HG03575 (cell line): Measurements from ENCODE around the gene TMEM253.

Source experiments
- ATAC-seq: cut with Tn5 transposase; IDR thresholded peaks from one replicate; pipeline ENCODE4 v1.9.1; 2021; ENCODE audit not compliant: unreplicated experiment, insufficient number of reproducible peaks, low FRiP score; ENCODE audit errors: extremely low read depth

Gene TMEM253

DNA sequence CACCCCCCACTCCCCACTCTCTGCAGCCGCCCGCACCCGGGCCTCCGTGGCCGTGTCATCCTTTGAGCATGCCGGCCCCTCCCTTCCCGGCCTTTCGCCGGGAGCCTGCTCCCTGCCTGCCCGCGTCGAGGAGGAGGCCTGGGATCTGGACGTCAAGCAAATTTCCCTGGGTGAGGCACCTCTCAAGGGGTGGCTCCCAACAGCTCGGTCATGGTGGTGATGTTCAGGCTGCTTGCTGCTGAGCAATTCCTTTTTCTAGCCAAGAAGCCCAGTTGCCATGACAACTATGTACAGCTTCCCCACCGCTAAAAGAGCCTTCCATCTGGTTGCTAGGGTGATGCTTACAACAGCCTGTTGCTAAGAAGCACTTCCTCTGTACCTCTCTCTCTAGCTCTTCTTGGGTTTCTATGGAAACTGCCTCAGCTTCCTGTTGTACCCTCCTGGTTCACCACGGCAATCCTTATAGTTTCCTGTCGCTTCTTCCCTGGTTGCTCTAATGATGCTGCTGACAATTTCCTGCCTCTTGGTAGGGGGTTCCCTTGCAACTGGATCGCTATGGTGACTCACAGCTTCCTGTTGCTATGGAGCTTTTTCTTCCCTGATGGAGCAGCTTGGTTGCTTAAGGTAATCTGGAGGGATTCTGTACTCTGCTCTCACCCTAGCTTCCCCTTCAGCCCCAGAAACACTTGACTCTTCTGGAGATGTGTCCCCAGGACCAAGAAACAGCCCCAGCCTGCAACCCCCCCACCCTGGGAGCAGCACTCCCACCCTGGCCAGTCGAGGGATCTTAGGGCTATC, 13.4 kb upstream of the TMEM253 start:
- no peak for ATAC-seq

DNA sequence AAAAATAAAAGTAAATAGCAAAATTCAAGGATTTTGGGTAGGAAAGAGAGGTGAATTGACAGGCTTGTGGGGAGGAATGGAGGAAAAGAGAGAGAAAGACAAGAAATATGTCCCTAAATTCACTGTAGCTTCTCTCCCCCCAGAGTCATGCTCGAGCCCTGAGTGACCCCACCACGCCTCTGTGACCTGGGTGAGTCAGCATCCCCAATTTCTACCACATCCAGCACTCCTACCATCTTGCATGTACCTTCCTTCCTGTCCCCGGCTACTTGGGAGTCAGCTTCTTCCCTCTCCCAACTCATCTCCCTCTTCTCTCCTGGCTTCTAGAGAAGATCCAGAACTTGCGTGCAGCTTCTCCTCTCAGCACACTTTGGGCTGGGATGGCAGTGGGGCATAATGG, 12.2 kb upstream of the TMEM253 start:
- no peak for ATAC-seq

DNA sequence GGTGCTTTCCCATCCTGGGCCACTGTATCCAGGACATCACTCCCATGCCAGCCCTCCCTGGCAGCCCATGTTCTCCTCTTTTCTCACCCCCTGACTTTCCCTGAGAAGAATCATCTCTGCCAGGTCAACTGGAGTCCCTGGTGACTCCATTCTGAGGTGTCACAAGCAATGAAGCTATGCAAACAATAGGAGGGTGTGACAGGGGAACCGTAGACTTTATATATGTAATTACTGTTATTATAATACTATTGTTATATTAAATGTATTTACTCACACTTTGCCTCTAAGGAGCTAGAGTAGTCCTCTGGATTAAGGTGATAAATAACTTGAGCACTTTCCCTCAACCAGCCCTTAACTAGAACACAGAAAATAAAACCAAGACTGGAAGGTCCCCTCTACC, 11.6 kb upstream of the TMEM253 start:
- ATAC-seq = no peak

DNA sequence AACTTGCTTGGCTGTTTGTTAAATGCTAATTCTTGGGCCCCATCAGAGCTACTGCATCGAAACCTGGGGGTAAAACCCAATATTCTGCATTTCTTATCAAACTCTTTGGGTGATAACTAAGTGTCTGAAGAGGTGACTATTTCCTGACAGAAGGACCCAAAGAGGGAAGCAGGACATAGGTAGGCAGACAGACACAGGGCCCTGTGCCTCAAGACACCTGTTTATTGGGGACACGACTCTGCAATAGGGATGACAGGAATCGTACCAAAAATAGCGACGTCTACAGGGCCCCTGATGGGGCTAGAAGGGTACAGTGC, 11.0 kb upstream of the TMEM253 start:
- no peak for ATAC-seq

DNA sequence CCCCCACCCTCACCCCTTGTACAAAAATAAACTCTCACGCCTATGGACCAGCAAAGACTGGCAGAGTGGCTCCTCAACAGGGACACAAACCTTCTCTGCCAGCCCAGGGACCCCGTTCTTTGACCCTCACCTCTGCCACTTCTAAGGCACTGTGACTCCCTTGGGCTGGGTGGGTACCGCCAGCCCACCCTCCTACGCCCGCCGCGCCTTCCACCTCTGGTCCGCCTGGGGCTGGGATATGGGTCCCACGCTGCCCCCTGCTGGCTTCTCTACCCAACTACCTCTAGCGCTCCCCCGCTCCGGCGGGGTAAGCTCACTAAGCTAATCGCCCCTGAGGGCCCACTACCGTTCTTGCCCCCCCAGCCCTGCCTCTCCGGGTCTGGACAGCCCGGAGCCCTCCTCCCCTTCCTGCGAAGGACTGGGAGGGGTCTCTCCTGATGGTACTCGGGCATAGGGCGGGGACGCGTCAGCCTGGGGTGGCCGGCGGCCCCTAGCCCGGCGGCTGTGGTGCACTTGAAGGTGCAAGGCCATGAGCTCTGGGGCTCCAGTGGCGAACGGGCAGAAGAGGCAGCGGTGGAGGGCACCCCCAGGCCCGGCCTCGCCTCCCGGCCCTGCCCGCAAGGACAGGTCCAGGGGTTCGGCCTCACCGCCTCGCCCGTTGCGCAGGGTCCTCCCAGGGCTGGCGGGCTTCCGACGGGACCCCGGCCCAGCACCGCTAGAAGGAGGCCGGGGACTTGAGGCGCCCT, 10.5 kb upstream of the TMEM253 start:
- no peak for ATAC-seq

DNA sequence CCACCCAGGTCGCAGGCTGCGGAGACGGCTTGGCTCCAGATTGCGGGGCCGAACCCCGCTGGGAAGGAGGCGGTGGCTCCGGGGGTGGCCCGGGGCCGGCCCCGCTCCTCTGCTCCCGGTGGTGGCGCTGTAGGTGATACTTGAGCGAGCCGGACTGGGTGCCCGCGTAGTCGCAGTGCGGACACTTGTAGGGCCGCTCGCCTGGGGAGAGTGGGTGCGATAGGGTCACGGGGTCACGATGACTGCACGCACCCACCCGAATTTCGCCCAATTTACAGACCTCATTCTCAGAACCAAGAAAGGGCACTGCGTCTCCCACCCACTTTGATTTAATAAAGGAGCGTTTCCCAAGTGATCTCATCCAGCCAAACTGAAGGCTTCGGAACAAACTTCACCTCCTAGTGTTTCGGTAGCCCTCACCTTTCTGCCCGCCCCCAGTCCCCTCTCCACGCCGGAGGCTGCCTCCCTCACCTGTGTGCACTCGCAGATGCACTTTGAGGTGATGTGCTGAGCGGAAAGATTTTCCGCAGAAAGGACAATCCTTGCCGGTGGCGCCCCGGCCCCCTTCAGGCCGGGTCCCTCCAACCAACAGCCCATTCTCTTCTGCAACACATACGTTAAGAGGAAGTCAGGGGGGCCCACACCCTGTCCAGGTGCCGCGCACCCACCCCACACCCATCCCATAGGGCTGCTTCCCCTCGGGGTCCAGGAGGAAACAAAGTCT, 9.8 kb upstream of the TMEM253 start:
- no peak for ATAC-seq

DNA sequence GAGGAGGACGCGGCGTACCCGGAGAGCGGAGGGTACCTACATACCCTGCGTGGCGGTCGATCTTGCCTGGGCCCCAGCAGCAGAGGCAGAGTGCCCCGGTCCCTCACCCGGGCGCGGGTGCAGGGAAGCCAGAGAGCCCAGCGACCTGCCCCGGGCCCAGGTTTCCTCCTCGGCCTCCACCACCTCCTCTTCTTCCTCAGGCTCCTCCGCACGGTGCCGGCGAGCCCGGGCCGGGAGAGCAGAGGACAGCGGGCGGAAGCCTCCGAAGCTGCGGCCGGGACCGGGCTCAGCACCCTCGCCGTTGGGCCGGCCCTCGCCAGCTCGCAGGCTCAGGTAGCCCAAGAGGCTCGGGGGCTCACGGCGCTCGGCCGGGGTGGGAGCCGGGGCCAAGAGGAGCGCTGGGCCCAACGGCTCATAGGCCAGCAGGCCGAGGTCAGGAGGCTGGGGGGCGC, 9.0 kb upstream of the TMEM253 start:
- no peak for ATAC-seq

DNA sequence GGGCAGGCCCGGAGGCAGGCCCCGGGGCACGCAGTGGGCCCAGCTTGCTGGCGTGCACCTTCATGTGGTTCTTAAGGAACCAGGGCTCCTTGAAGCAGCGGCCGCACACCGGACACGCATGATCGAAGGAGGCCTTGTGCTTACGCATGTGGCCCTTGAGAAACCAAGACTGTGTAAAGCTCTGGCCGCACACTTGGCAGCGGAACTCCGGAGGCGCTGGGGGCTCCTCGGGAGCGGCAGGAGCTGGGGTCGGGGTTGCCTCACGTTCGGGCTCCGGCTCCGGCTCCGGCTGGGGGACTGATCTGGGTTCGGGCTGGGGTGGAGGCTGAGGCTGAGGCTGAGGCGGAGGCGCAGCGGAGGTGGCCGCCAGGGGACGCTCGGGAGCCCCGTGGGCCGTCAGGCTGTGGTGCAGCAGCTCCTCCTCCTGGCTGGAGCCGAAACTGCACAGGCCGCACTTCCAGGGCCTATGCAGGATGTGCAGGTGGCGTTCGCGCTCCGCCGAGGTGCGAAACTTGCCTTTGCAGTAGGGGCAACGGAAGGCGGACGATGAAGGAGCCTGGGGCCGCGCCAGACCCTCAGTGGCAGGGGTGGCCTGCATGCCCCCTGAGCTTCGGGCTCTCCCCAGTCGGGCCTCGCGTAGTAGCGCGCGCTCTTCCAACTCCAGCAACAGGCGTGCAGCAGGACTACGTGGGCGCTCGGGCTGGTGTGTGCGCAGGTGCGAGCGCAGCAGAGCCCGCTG, 8.4 kb upstream of the TMEM253 start:
- ATAC-seq = no peak

DNA sequence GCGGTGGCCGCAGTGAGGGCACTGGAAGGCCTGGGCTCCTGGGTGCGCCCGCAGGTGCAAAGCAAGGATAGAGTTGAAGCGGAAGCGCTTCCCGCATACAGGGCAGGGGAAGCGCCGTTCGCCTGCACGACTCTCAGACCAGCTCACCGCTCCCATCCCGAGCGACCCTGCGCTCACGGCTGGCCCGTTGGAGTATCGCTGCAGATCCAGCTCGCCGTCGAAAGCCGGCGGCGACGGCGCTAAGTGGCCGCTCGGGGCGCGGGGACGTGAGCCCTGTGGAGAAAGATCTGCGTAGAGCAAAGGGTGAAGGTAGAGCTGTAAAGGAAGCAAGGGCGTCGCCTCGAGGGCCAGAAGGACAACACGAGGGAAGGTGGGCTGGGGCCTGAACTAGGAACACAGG, 7.8 kb upstream of the TMEM253 start:
- ATAC-seq = no peak

DNA sequence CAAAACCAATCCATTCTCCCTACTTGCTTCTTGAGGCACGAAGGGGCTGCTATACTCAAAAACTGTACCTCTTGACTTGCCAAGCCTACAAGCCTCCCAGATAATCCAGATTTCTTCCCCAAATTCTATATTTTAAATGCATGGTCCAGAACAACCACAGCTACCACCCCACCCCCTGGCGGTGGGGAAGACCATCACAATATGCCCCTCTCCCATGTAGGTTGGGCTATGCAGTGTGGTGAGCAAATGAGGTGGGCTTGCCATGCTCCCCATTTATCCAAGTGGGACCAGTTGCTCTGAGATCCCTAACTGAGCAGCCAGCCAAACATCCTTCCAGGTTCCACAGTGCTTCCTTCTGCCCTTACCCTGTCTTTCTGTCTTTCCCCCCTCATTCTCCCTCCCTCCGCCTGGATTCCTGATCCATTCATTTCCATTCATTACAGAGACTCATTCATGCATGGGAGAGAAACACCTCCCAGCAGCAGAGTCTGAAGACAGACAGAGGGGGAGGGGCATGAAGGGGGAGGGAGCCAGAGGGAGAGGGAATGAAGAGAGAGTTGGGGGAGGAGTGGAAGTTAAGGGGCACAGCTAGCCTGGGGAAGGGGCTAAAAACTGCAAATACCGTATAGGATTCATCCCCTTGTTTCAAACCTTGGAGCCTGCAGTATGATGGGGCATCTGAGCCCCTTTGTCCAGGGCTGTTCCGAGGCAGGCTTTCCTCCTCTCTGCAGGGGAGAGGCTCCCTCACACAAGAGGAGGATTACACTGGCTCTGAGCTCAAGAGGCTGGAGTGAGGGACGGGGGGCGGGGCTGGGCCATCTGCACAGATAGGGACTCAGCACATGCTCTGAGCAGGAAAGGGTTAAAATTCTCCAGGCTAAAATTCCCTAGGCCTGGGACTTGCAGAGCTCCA, 6.8 kb upstream of the TMEM253 start:
- no peak for ATAC-seq

DNA sequence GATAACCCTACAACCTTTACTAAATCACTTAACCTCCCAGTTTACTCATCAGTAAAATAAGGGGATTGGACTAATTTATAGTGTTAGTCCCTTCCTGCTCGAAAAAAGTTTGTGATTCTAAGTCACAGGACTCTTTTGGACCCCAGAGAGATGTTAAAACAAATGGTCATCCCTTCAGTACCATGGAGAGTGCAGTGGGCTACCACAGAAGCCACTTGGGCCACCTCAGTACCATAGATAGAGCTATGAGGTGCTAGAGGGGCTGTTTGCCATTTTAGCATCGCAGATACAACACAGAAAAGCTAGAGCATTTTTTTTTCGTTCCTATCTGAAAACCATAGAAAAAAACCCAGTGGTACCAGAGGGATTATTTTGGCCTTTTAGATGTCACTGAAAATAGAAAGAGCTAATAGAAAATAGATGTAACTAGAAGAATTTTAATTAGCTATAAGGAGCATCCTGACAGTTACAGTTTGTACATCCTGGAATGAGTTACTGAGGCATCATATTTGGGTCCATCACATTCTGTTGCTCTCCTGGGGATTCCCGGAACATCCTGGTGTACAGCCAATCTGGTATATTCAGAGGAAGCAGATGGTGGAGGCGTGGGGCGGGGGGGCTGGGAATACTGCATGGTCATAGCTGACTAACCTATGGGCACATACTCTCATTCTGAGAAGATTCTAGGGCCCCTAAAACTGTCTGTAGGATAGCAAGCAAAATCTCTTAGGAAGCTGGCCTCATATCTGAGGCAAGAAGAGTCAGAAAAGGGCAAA, 5.2 kb upstream of the TMEM253 start:
- no peak for ATAC-seq

DNA sequence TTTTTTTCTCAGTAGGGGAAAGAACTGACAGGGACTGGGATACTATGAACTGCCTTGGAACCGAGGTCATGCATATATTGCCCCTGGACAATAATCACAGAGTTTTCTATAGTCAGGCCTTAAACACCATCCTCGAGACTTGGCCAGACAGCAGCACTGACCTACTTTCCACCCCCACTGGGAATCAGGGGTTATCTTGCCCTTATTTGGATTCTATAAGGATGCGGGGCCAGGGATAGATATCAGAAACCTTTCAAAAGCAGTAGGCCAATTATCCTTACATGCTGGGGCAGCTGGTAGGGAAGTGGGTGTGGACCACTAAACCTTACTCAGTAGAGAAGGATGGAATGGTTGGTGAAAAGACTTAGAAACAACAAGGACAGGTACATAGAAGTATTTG, 4.4 kb upstream of the TMEM253 start:
- ATAC-seq = no peak

DNA sequence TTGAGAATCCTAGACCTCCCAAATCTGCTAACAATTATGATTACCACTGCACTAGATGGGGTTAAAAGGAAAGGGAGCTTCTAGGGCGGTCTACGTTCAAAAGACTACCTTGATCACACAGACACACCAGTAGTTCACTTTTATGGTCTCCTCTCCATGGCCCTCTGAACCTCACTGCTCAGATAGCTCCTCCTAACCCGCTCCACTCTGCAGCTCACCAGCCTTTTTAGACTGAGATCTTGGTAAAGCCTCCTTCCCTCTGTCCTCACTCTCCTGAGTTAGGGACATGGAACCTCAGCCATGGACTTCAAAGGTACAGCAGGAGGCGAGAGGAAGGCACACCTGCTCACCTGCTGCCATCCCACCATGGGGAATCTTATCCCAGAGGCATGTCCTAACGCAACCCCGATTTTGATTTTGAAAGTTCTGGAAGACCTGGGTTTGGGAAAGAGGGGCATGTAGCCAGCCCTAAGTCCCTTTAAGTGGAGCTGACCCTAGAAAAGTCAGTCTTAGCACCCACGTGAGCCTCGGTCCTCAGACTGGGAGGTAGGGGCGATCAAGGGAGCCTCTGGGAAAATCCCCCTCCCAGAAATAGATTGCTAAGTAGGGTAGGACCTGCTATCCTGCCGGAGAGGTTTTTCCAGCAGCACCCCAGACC, 3.8 kb upstream of the TMEM253 start:
- ATAC-seq = no peak

DNA sequence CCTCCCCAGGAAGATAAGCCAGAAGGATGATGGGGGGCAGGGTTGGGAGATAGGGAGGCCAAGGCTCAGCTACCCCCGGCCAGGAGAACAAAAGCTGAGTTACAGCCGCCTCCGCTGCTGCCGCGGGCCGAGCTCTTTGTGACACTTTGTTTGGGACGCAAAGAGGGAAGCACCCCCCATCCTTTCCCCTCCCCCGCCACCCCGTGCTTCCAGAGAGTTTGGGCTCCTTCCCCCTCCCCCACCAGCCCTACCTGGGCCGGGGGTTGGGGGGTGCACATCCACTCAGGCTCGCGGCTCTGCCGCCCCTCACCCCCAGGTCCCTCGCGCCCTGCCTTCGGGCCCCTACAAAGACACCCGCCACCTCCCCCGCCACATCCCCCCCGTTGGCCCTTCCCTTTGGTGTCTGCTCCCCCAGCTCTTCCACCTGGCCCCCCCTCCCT, 3.2 kb upstream of the TMEM253 start:
- no peak for ATAC-seq

DNA sequence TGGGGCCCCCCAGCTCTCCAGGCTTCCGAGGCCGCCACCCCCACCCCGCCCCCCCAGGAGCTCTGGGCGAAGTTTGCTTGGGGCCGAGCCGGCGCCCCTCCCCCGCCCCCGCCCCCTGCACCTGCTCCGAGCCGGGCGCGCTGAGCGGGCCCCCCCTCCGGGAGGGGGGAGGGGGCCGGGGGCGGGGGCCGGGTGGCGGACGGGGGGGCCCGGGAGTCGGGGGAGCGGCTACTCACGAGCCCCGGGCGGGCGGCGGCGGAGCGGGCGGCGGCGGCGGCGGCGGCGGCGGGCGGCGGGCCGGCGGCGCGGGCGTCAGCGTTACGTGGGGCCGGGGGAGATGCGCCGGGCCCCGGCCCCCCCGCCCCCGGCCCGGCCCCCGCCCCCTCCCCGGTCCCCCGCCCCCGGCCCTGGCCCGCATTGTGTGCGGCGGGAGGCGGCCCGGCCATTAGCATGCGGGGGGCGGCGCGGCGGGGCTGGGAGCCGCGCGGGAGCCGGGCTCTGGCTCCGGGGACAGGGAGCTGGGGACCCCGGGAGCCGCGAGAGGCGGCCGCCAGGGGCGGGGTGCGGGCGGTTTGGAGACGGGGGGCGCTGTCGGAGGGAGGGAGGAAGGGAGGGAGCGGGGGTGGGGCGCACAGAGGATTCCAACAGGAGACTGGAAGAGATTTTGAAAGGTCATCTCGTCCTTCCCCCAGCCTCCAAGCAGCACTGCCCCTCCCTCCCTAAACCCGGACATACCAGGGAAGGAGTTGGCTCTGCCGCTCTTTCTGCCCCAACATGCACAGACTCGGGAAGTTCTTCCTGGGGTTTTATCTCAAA, 2.6 kb upstream of the TMEM253 start, which contains the start of gene ZNF219:
Gene ZNF219 (minus strand): TSS at position 580 of the 816 bp plus-strand sequence. CDS start 5,064 bp downstream, outside the sequence.
- ATAC-seq = no peak

DNA sequence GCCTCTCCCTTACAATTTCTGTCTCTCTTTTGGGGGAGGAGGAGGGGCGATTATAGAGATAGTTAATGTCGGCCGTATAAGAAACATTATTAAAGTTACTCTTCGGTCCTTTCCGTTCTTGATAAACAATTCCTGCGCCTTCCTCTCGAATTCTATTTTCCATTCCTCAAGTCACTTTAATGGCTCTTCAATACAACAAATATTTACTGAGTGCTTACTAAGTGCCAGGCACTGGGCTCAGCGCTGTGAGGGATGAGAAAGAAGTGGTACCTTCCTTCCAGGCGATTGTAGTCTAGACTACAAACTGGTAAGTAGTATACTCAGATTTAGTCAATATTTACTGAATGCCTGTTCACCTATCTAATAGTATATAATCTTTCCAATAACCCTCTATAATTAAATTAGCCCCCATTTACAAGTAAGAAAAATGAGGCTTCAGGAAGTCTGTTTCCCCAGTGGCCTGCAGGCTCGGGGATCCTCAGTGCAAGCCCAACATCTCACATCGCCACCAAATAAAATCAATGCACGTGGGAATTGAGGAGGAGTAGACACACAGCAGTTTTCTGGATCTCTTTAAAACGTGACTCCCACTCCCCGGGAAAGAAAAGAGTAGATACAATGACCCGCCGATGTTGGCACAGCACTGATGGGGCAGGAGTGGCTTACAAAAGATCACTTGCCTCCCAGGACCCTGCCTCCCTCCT, 1.8 kb upstream of the TMEM253 start:
- ATAC-seq = no peak
